ENCODE data around the gene IGFL2. TPM values are rescaled to one million over a fixed set of nuclear protein-coding genes. Genes with fewer than 3 reads are reported as not detected.
A peak's percentile ranks its signal among the peaks of the same experiment; 100 is the strongest.
"Not testable (repeated sequence)": the region's sequence is repeated elsewhere in the genome, so short reads cannot be mapped to it uniquely, and the experiment has no call there.

The IGFL2 gene
- not detected in 2 replicates for total RNA-seq
- long read RNA-seq, result 0 reads

GRCh38 chr19:46147791-46148288 lies at the start of gene IGFL2:
Gene IGFL2, plus strand, starts transcription at chr19:46148238. Its CDS starts 41 bp downstream, at chr19:46148279.
- Mint-ChIP-seq H3K27ac (peak within 1 kb of the TSS; percentile 9), H3K36me3 (ENCODE audit: insufficient read depth) (no peaks in the 10 kb centered on the region), H3K9me3 (ENCODE audit: low read depth) (peaks cover 4% of the 10 kb centered on the region), H3K4me1 (ENCODE audit: low read depth) (peaks cover 17% of the 10 kb centered on the region), H3K4me3 (ENCODE audit: low read depth) (no peak within 1 kb of the TSS), H3K27me3 (peaks cover 34% of the 10 kb centered on the region)
- no peak for TF ChIP-seq CTCF (IDR thresholded peaks at IDR 0.05; ENCODE audit: unreplicated experiment)
- DNase-seq (ENCODE audit: low spot score, unreplicated experiment), result no peak

- Mint-ChIP-seq H3K27me3 (peaks cover 4% of the 10 kb centered on the region), H3K27ac (no peak overlapping the region), H3K4me3 (ENCODE audit: low read depth) (no peak overlapping the region), H3K4me1 (ENCODE audit: low read depth) (peaks cover 9% of the 10 kb centered on the region), H3K36me3 (ENCODE audit: insufficient read depth) (peaks cover 2% of the 10 kb centered on the region), H3K9me3 (ENCODE audit: low read depth) (peaks cover 25% of the 10 kb centered on the region)
- TF ChIP-seq CTCF (IDR thresholded peaks at IDR 0.05; ENCODE audit: unreplicated experiment), result no peak
- DNase-seq (ENCODE audit: low spot score, unreplicated experiment), result no peak
Observed at GRCh38 chr19:46100344-46100743, 47.7 kb upstream of the IGFL2 start.

GRCh38 chr19:46101293-46101692 lies 46.7 kb upstream of the IGFL2 start:
- Mint-ChIP-seq H3K27ac (no peak overlapping the region), H3K9me3 (ENCODE audit: low read depth) (peaks cover 22% of the 10 kb centered on the region), H3K27me3 (peaks cover 4% of the 10 kb centered on the region), H3K4me3 (ENCODE audit: low read depth) (no peak overlapping the region), H3K4me1 (ENCODE audit: low read depth) (peaks cover 9% of the 10 kb centered on the region), H3K36me3 (ENCODE audit: insufficient read depth) (peaks cover 2% of the 10 kb centered on the region)
- no peak for TF ChIP-seq CTCF (IDR thresholded peaks at IDR 0.05; ENCODE audit: unreplicated experiment)
- DNase-seq (ENCODE audit: low spot score, unreplicated experiment), result no peak

GRCh38 chr19:46102333-46102732 lies 45.7 kb upstream of the IGFL2 start:
- H3K4me1 Mint-ChIP-seq (ENCODE audit: low read depth); H3K4me3 Mint-ChIP-seq (ENCODE audit: low read depth): not testable (repeated sequence)
- peaks cover 12% of the 10 kb centered on the region for H3K9me3 Mint-ChIP-seq (ENCODE audit: low read depth)

GRCh38 chr19:46107371-46107770 lies 40.7 kb upstream of the IGFL2 start:
- no peak for DNase-seq (ENCODE audit: low spot score, unreplicated experiment)
- Mint-ChIP-seq H3K4me1 (ENCODE audit: low read depth) (no peaks in the 10 kb centered on the region), H3K4me3 (ENCODE audit: low read depth) (no peak overlapping the region), H3K9me3 (ENCODE audit: low read depth) (no peaks in the 10 kb centered on the region), H3K27me3 (peaks cover 4% of the 10 kb centered on the region), H3K27ac (no peak overlapping the region), H3K36me3 (ENCODE audit: insufficient read depth) (no peaks in the 10 kb centered on the region)
- no peak for TF ChIP-seq CTCF (IDR thresholded peaks at IDR 0.05; ENCODE audit: unreplicated experiment)

More at GRCh38 chr19:46102333-46102732, 45.7 kb upstream of the IGFL2 start:
- H3K27me3 Mint-ChIP-seq; H3K27ac Mint-ChIP-seq; H3K36me3 Mint-ChIP-seq (ENCODE audit: insufficient read depth); DNase-seq (ENCODE audit: low spot score, unreplicated experiment): not testable (repeated sequence)

GRCh38 chr19:46109876-46110275 lies 38.2 kb upstream of the IGFL2 start:
- Mint-ChIP-seq H3K9me3 (ENCODE audit: low read depth) (no peaks in the 10 kb centered on the region), H3K36me3 (ENCODE audit: insufficient read depth) (no peaks in the 10 kb centered on the region), H3K27me3 (peaks cover 4% of the 10 kb centered on the region), H3K27ac (peak overlapping the region; percentile 13), H3K4me1 (ENCODE audit: low read depth) (no peaks in the 10 kb centered on the region), H3K4me3 (ENCODE audit: low read depth) (no peak overlapping the region)
- TF ChIP-seq CTCF (IDR thresholded peaks at IDR 0.05; ENCODE audit: unreplicated experiment), result no peak
- no peak for DNase-seq (ENCODE audit: low spot score, unreplicated experiment)
